Cardiac muscle cell (in vitro differentiated cells and primary cell): ENCODE measurements around the gene WBP1L. TPM values are rescaled to one million over a fixed set of nuclear protein-coding genes. Genes with fewer than 3 reads are reported as not detected.

ENCODE experiments used
- DNase-seq, 2 donors: peaks; one replicate each; pipeline versions ENCODE4 v3.0.0 to v3.0.0-alpha.2; 2010 to 2017; ENCODE audit warnings: low read depth in 1 of 2, low spot score in 1 of 2
- H3K27ac ChIP-seq: fragments of 200-600 bp; sonication (generic); 2 replicates; pipeline ENCODE4 v1.5.1; 2016
- H3K27me3 ChIP-seq: fragments of 200-600 bp; sonication (generic); 2 replicates; pipeline ENCODE4 v1.6.0; 2016; ENCODE audit warnings: control low read depth
- H3K36me3 ChIP-seq: fragments of 200-600 bp; sonication (generic); 2 replicates; pipeline ENCODE4 v1.5.1; 2016; ENCODE audit warnings: control low read depth
- H3K4me1 ChIP-seq: fragments of 200-600 bp; sonication (generic); 2 replicates; pipeline ENCODE4 v1.8.1; 2017; ENCODE audit warnings: low read depth, mild to moderate bottlenecking, mixed run types
- H3K4me3 ChIP-seq: fragments of 200-600 bp; sonication (generic); 2 replicates; pipeline ENCODE4 v1.5.1; 2016; ENCODE audit warnings: mild to moderate bottlenecking
- H3K9me3 ChIP-seq: fragments of 200-600 bp; sonication (generic); 2 replicates; pipeline ENCODE4 v1.5.1; 2017; ENCODE audit warnings: low read depth, mild to moderate bottlenecking, control low read depth
- polyA plus RNA-seq: library from polyadenylated mRNA; unstranded; fragments of >200 nt; fragmentation: Nextera tagmentation; extraction: Ambion mirVana; gene quantifications from 2 replicates; pipeline ENCODE4 v1.2.1, GENCODE V29; 2016
- total RNA-seq: library from RNA; depleted of rRNA; stranded (reverse); fragments of >200 nt; gene quantifications from 2 replicates; pipeline ENCODE4 v1.2.3, GENCODE V29; 2016
- TF ChIP-seq, protein P1 (sequence below): IDR thresholded peaks from 2 replicates; pipeline ENCODE4 v1.5.1; 2012; ENCODE audit warnings: low read depth, mild to moderate bottlenecking, low read length

The WBP1L gene
- total and polyA plus RNA-seq, 2 experiments from 2014 or later = 14.2 to 43.9 TPM

- H3K36me3 ChIP-seq = peaks cover 22% of the 10 kb centered on the region
- no peaks in the 10 kb centered on the region for H3K4me1 ChIP-seq
- no peak overlapping the region for H3K4me3 ChIP-seq
- no peaks in the 10 kb centered on the region for H3K9me3 ChIP-seq
- no peaks in the 10 kb centered on the region for H3K27me3 ChIP-seq
- DNase-seq = peak in 1 of 2 donors; percentile 71
- no peak overlapping the region for H3K27ac ChIP-seq
- TF ChIP-seq, protein P1, sequence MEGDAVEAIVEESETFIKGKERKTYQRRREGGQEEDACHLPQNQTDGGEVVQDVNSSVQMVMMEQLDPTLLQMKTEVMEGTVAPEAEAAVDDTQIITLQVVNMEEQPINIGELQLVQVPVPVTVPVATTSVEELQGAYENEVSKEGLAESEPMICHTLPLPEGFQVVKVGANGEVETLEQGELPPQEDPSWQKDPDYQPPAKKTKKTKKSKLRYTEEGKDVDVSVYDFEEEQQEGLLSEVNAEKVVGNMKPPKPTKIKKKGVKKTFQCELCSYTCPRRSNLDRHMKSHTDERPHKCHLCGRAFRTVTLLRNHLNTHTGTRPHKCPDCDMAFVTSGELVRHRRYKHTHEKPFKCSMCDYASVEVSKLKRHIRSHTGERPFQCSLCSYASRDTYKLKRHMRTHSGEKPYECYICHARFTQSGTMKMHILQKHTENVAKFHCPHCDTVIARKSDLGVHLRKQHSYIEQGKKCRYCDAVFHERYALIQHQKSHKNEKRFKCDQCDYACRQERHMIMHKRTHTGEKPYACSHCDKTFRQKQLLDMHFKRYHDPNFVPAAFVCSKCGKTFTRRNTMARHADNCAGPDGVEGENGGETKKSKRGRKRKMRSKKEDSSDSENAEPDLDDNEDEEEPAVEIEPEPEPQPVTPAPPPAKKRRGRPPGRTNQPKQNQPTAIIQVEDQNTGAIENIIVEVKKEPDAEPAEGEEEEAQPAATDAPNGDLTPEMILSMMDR = no peak
These were observed 70.1 kb downstream of the WBP1L start for GRCh38 chr10:102813734-102814452.

DNA sequence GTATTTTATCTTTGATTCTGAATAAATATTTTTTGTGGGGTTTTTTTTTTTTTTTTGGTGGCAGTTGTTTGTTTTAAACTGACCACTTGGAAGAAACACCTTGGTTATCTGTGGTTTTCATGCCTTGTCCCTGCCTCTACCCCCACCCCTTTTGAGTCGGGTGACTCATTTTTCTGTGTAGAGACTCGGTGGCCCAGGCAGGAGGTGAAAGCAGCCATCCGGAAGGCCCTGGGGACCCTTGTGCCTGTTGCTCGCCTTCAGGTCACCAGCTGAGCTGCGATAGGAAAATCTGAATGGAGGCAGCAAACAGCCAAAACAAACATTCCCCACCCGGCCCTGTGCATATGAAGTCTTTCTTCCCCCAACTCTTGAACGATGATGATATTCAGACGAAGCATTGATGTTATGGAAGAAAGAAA lies 70.7 kb downstream of the WBP1L start:
- H3K9me3 ChIP-seq = no peaks in the 10 kb centered on the region
- H3K36me3 ChIP-seq = peaks cover 22% of the 10 kb centered on the region
- no peak overlapping the region for H3K4me3 ChIP-seq
- H3K27ac ChIP-seq = no peak overlapping the region
- DNase-seq = peak in 1 of 2 donors; percentile 73
- TF ChIP-seq, protein P1 = no peak
- no peaks in the 10 kb centered on the region for H3K27me3 ChIP-seq
- no peaks in the 10 kb centered on the region for H3K4me1 ChIP-seq

GRCh38 chr10:102814873-102815661 lies 71.3 kb downstream of the WBP1L start:
- Histone ChIP-seq H3K9me3 (no peaks in the 10 kb centered on the region), H3K27me3 (no peaks in the 10 kb centered on the region), H3K36me3 (peaks cover 20% of the 10 kb centered on the region), H3K4me1 (no peaks in the 10 kb centered on the region), H3K27ac (peak overlapping the region; percentile 30), H3K4me3 (no peak overlapping the region)
- TF ChIP-seq, protein P1 = peak; percentile 4
- DNase-seq = peak; percentile 38 to 76

DNA sequence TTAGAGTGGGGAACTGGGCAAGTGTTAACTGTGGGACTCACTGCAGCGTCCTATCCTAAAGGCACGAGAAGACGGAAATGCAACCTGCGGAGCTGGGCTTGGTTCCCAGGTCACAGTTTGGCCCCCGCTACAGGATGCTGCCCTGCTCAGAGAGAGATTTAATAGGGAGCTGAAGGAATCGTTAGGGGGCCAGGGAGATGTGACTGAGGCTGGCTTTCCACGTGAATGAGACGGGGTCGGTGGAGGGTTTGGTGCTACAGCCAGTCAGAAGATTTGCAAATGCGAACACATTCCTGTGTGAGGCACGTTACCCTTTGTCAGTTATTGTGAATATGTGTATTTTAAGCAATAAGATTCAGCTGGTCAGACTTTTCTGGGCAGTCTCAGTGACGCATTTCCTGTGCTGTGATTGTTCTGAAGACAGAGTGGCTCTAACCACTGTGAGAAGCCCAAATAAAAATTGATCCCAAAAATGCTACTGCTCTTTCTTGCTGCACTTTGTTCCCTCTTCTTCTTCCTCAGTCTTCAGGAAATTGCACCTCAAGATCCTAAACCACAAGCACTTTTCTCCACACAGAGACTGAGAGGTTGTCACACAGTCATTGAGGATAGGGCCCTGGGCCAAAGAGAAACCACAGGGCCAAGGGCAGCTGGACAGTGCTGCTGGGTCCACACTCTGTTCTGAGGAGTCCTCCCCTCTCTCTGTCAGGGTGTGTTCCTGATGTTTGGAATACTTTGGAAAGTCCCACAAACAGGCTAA lies 72.2 kb downstream of the WBP1L start:
- DNase-seq = peak in 1 of 2 donors; percentile 94
- H3K27ac ChIP-seq = peak overlapping the region; percentile 30
- no peaks in the 10 kb centered on the region for H3K27me3 ChIP-seq
- TF ChIP-seq, protein P1 = no peak
- no peaks in the 10 kb centered on the region for H3K9me3 ChIP-seq
- H3K4me1 ChIP-seq = no peaks in the 10 kb centered on the region
- peaks cover 20% of the 10 kb centered on the region for H3K36me3 ChIP-seq
- no peak overlapping the region for H3K4me3 ChIP-seq

GRCh38 chr10:102817175-102817574 lies 73.4 kb downstream of the WBP1L start:
- Histone ChIP-seq H3K4me3 (no peak overlapping the region), H3K9me3 (no peaks in the 10 kb centered on the region), H3K27me3 (no peaks in the 10 kb centered on the region), H3K4me1 (no peaks in the 10 kb centered on the region), H3K36me3 (peaks cover 11% of the 10 kb centered on the region), H3K27ac (no peak overlapping the region)
- TF ChIP-seq, protein P1 = no peak
- DNase-seq = no peak
